CD14-positive monocyte (primary cell): ENCODE measurements around the gene BOC. TPM values are rescaled to one million over a fixed set of nuclear protein-coding genes. Genes with fewer than 3 reads are reported as not detected.

Experiments used
- DNase-seq, 3 donors: peaks; one replicate each; pipeline ENCODE4 v3.0.0-alpha.2; 2011 to 2022
- H2AFZ ChIP-seq: 2 replicates; pipeline ENCODE4 v1.6.0; 2012; ENCODE audit warnings: mild to moderate bottlenecking, low read depth, low read length, inconsistent platforms; ENCODE audit not compliant: insufficient read depth, poor library complexity, severe bottlenecking
- H3K27ac ChIP-seq, 2 donors: 1 replicate in 1 of 2; 2 replicates in 1 of 2; pipeline ENCODE4 v1.5.1; 2012 to 2013; ENCODE audit warnings: low read length in 2 of 2, control low read depth in 1 of 2, inconsistent platforms in 1 of 2, low read depth in 1 of 2, mild to moderate bottlenecking in 1 of 2
- H3K27me3 ChIP-seq, 2 donors: one replicate each; pipeline versions ENCODE4 v1.6.0 to v1.6.1; 2011 to 2013; ENCODE audit warnings: low read length in 2 of 2; ENCODE audit not compliant: control insufficient read depth in 2 of 2, insufficient read depth in 2 of 2
- H3K36me3 ChIP-seq, 2 donors: replicated peaks in 1 of 2; 1 replicate in 1 of 2; 2 replicates in 1 of 2; pipeline versions ENCODE4 v1.5.1 to v1.6.1; 2012 to 2013; ENCODE audit warnings: low read length in 2 of 2, control low read depth in 1 of 2, inconsistent platforms in 1 of 2, mild to moderate bottlenecking in 1 of 2; ENCODE audit not compliant: insufficient read depth in 2 of 2, control insufficient read depth in 1 of 2
- H3K4me1 ChIP-seq, 2 donors: 1 replicate in 1 of 2; 2 replicates in 1 of 2; pipeline versions ENCODE4 v1.5.1 to v1.6.1; 2012 to 2013; ENCODE audit warnings: low read length in 2 of 2, control low read depth in 1 of 2, inconsistent platforms in 1 of 2, mild to moderate bottlenecking in 1 of 2, moderate library complexity in 1 of 2; ENCODE audit not compliant: insufficient read depth in 2 of 2, control insufficient read depth in 1 of 2
- H3K4me2 ChIP-seq: replicated peaks from 2 replicates; pipeline ENCODE3; 2012; ENCODE audit warnings: low read length, moderate library complexity, mild to moderate bottlenecking; ENCODE audit not compliant: poor library complexity, severe bottlenecking; ENCODE audit errors: extremely low read depth
- H3K4me3 ChIP-seq, 3 experiments: fragments of 200-600 bp in 1 of 3; sonication (generic) in 1 of 3; replicated peaks in 1 of 3; 1 replicate in 2 of 3; 2 replicates in 1 of 3; pipeline ENCODE4 v1.5.1; 2011 to 2013; ENCODE audit warnings: low read length in 3 of 3, mild to moderate bottlenecking in 3 of 3, control low read depth in 2 of 3, low read depth in 2 of 3, inconsistent platforms in 1 of 3, moderate library complexity in 1 of 3
- H3K79me2 ChIP-seq: 2 replicates; pipeline ENCODE4 v1.6.0; 2012; ENCODE audit warnings: mild to moderate bottlenecking, control low read depth, inconsistent platforms, low read length, moderate library complexity; ENCODE audit not compliant: insufficient read depth
- H3K9ac ChIP-seq: 2 replicates; pipeline ENCODE4 v1.6.0; 2017; ENCODE audit warnings: low read length, mild to moderate bottlenecking; ENCODE audit not compliant: insufficient read depth, poor library complexity, severe bottlenecking
- H3K9me3 ChIP-seq, 2 donors: replicated peaks in 1 of 2; 1 replicate in 1 of 2; 2 replicates in 1 of 2; pipeline versions ENCODE4 v1.5.1 to v1.6.1; 2012 to 2013; ENCODE audit warnings: low read length in 2 of 2, control low read depth in 1 of 2; ENCODE audit not compliant: control insufficient read depth in 1 of 2, insufficient read depth in 1 of 2
- H4K20me1 ChIP-seq: 2 replicates; pipeline ENCODE4 v1.6.0; 2012; ENCODE audit warnings: mild to moderate bottlenecking, low read length, control low read depth, moderate library complexity; ENCODE audit not compliant: insufficient read depth
- H3K27ac Mint-ChIP-seq, 7 donors: one replicate each; pipeline ENCODE4 v1.8.0; 2020; ENCODE audit warnings: mild to moderate bottlenecking in 7 of 7, mixed read lengths in 7 of 7, moderate library complexity in 6 of 7, inconsistent platforms in 2 of 7
- H3K27me3 Mint-ChIP-seq, 3 donors: one replicate each; pipeline ENCODE4 v1.8.0; 2021 to 2022; ENCODE audit warnings: low read depth in 3 of 3, mild to moderate bottlenecking in 3 of 3, mixed read lengths in 3 of 3, moderate library complexity in 3 of 3, inconsistent platforms in 1 of 3
- H3K36me3 Mint-ChIP-seq, 2 donors: one replicate each; pipeline ENCODE4 v1.8.0; 2020; ENCODE audit warnings: mixed read lengths in 2 of 2, inconsistent platforms in 1 of 2, mild to moderate bottlenecking in 1 of 2
- H3K4me1 Mint-ChIP-seq: one replicate; pipeline ENCODE4 v1.8.0; 2020; ENCODE audit warnings: mild to moderate bottlenecking, mixed read lengths
- H3K4me3 Mint-ChIP-seq, 2 donors: one replicate each; pipeline ENCODE4 v1.8.0; 2020; ENCODE audit warnings: mild to moderate bottlenecking in 2 of 2, mixed read lengths in 2 of 2, moderate library complexity in 1 of 2
- H3K9me3 Mint-ChIP-seq, 7 donors: one replicate each; pipeline ENCODE4 v1.8.0; 2020 to 2022; ENCODE audit warnings: mixed read lengths in 7 of 7, mild to moderate bottlenecking in 6 of 7, moderate library complexity in 6 of 7, inconsistent platforms in 2 of 7
- WGBS: methylation state at CpG from one replicate; pipeline ENCODE4 v1.1.5; 2013; ENCODE audit warnings: missing lambda C conversion rate; ENCODE audit not compliant: insufficient coverage; 5-methylcytosine and 5-hydroxymethylcytosine counted together
- intact Hi-C, 2 donors: fragments of 100-400 bp; cut with micrococcal nuclease; formaldehyde crosslinking; loops; one replicate each; pipeline versions ENCODE4 v1.15.0 to v1.15.1; 2023
- polyA plus RNA-seq, 3 donors: library from polyadenylated mRNA; depleted of rRNA in 1 of 3; unstranded in 2 of 3; stranded (reverse) in 1 of 3; fragments of 300-500 nt in 2 of 3; fragments of >200 nt in 1 of 3; fragmentation: Illumina TruSeq in 2 of 3; gene quantifications; 1 replicate in 2 of 3; 2 replicates in 1 of 3; pipeline ENCODE4 v1.2.3, GENCODE V29; 2012 to 2021
- TF ChIP-seq, protein P1 (sequence below): fragments of 200-600 bp; IDR thresholded peaks from one replicate; pipeline ENCODE4 v1.8.0; 2022; ENCODE audit warnings: antibody characterized with exemption, mild to moderate bottlenecking

The BOC gene
- polyA plus RNA-seq, 3 donors = not detected

DNA sequence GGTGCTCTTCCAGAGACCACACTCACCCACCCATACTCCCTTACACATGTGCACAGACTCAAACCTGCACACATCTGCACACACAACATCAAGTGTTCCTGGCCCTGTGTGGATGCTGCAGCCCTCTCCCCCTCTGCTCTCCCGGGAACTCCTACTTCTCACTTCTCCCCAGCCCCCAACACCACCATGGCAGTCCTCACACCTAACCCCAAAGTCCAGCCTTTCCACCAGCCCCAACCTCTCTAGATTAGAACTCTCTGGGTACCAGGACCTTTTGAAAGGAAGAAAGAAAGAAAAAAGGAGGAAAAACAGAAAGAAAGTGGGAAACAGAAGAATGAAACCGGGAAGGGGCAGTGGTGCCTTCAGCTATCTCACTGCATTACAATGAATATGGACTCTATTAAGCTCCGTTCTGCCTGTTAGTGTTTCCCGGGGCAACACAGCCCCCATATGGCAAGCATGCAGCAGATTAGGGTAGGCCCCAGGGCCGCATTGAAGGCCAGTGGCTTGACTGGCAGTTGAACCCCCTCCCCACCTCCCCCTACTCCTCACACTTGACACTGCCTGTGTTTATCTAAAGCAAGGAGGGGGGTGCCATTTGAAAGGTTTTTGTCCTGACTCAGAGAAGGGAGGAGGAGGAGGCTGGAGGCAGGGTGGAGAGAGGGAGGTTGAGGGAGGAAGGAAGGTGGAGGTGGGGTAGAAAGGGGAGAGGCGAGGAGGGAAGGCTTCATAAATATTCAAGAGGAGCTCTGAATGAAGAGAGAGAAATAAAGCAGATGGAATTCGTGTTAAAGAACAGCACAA is 30.1 kb downstream of the BOC start:
- WGBS = no CpG with 5 or more reads among the region's 7 CpGs
- TF ChIP-seq, protein P1, sequence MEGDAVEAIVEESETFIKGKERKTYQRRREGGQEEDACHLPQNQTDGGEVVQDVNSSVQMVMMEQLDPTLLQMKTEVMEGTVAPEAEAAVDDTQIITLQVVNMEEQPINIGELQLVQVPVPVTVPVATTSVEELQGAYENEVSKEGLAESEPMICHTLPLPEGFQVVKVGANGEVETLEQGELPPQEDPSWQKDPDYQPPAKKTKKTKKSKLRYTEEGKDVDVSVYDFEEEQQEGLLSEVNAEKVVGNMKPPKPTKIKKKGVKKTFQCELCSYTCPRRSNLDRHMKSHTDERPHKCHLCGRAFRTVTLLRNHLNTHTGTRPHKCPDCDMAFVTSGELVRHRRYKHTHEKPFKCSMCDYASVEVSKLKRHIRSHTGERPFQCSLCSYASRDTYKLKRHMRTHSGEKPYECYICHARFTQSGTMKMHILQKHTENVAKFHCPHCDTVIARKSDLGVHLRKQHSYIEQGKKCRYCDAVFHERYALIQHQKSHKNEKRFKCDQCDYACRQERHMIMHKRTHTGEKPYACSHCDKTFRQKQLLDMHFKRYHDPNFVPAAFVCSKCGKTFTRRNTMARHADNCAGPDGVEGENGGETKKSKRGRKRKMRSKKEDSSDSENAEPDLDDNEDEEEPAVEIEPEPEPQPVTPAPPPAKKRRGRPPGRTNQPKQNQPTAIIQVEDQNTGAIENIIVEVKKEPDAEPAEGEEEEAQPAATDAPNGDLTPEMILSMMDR = no peak
- Mint-ChIP-seq H3K27ac (no peak overlapping the region), H3K4me1 (peaks cover 15% of the 10 kb centered on the region), H3K27me3 (peaks cover 0 to 10% (median 3%) of the 10 kb centered on the region in 3 donors), H3K4me3 (no peak overlapping the region), H3K36me3 (no peaks in the 10 kb centered on the region), H3K9me3 (peaks cover 0 to 4% (median 0%) of the 10 kb centered on the region in 7 donors)
- no peak overlapping the region for H2AFZ ChIP-seq
- H3K4me2 ChIP-seq = no peak overlapping the region
- H3K9me3 ChIP-seq = no peaks in the 10 kb centered on the region
- no peak overlapping the region for H3K4me3 ChIP-seq
- intact Hi-C loops = no loop called here
- H4K20me1 ChIP-seq = no peaks in the 10 kb centered on the region
- H3K9ac ChIP-seq = no peak overlapping the region
- peaks cover 0 to 8% of the 10 kb centered on the region in 2 donors for H3K4me1 ChIP-seq
- no peak overlapping the region for H3K27ac ChIP-seq
- no peaks in the 10 kb centered on the region for H3K36me3 ChIP-seq
- H3K79me2 ChIP-seq = no peaks in the 10 kb centered on the region
- no peak for DNase-seq
- no peaks in the 10 kb centered on the region for H3K27me3 ChIP-seq

DNA sequence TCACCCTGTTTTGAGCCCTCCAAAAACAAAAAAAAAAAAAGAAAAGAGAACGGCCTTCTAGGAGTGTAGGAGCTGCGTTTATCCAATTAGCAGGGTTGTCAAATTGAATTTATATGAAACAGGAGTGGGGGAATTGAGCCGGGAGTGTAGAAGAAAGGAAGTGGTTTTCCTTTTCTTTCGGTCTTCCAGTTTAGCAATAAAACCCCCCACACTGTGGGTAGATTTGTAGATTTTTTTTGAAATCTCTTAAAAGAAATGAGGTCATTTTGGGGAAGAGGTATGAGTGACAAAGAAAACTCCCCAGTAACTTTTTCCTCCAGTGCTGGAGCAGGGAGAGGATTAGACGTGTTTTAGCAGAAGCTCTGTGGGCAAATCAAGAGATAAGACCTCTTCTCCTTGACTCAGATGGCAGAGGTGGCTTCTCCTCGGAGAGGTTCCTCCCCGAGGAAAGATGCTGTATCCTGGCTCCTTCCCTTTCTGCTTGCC is 30.8 kb downstream of the BOC start:
- no peaks in the 10 kb centered on the region for H3K9me3 ChIP-seq
- H4K20me1 ChIP-seq = no peaks in the 10 kb centered on the region
- H3K27me3 ChIP-seq = no peaks in the 10 kb centered on the region
- no peaks in the 10 kb centered on the region for H3K79me2 ChIP-seq
- peaks cover 0 to 8% of the 10 kb centered on the region in 2 donors for H3K4me1 ChIP-seq
- DNase-seq = no peak
- H3K27me3 Mint-ChIP-seq = peaks cover 0 to 11% (median 3%) of the 10 kb centered on the region in 3 donors
- H3K4me1 Mint-ChIP-seq = peaks cover 18% of the 10 kb centered on the region
- WGBS = no CpG with 5 or more reads among the region's 7 CpGs
- H3K4me3 Mint-ChIP-seq = peak overlapping the region in 1 of 2 donors; percentile 9
- peaks cover 0 to 4% (median 0%) of the 10 kb centered on the region in 7 donors for H3K9me3 Mint-ChIP-seq
- H3K4me3 ChIP-seq = no peak overlapping the region
- no peak overlapping the region for H3K27ac ChIP-seq
- H3K9ac ChIP-seq = no peak overlapping the region
- no peak overlapping the region for H3K27ac Mint-ChIP-seq
- no peaks in the 10 kb centered on the region for H3K36me3 ChIP-seq
- H2AFZ ChIP-seq = no peak overlapping the region
- no peaks in the 10 kb centered on the region for H3K36me3 Mint-ChIP-seq
- H3K4me2 ChIP-seq = no peak overlapping the region
- intact Hi-C loops = no loop called here
- TF ChIP-seq, protein P1 = no peak
